ENCODE data around the gene OXSR1.

The OXSR1 gene

GRCh38 chr3:38203690-38204089 lies 38.4 kb downstream of the OXSR1 start:
- peaks cover 6 to 49% of the 10 kb centered on the region in 2 donors for H3K36me3 ChIP-seq (replicated peaks in 1 of 2; ENCODE audit: control insufficient read depth in 2 of 2, insufficient read depth in 2 of 2, low read length in 2 of 2)
- no peak overlapping the region for H3K4me3 ChIP-seq (ENCODE audit: low read length in 2 of 2)
- DNase-seq (ENCODE audit: low spot score) = no peak

GRCh38 chr3:38204599-38205471 lies 39.5 kb downstream of the OXSR1 start:
- Histone ChIP-seq H3K27me3 (ENCODE audit: control insufficient read depth in 3 of 3, insufficient read depth in 3 of 3, low read depth in 1 of 3, low read length in 3 of 3) (no peaks in the 10 kb centered on the region), H3K18ac (ENCODE audit: low read length) (no peak overlapping the region), H2AK5ac (ENCODE audit: low read depth, low read length) (no peak overlapping the region), H3K36me3 (replicated peaks in 1 of 2; ENCODE audit: control insufficient read depth in 2 of 2, insufficient read depth in 2 of 2, low read length in 2 of 2) (peaks cover 4 to 43% of the 10 kb centered on the region in 2 donors), H3K79me1 (ENCODE audit: low read depth, low read length) (no peaks in the 10 kb centered on the region), H3K4ac (ENCODE audit: low read length) (no peak overlapping the region), H3K4me3 (ENCODE audit: low read length in 2 of 2) (no peak overlapping the region), H2BK12ac (ENCODE audit: low read length) (no peak overlapping the region), H3K14ac (ENCODE audit: low read length) (no peak overlapping the region), H3K23ac (ENCODE audit: low read depth, low read length, poor library complexity) (no peak overlapping the region), H2BK5ac (ENCODE audit: low read length) (no peak overlapping the region), H3K4me1 (ENCODE audit: control insufficient read depth in 2 of 2, insufficient read depth in 1 of 2, low read depth in 1 of 2, low read length in 2 of 2) (peaks cover 0 to 4% of the 10 kb centered on the region in 2 donors), H3K9me3 (replicated peaks in 1 of 2; ENCODE audit: control insufficient read depth in 2 of 2, insufficient read depth in 1 of 2, low read depth in 1 of 2, low read length in 2 of 2) (no peaks in the 10 kb centered on the region), H4K91ac (ENCODE audit: low read depth, low read length, poor library complexity) (no peak overlapping the region), H4K8ac (ENCODE audit: low read depth, low read length) (no peak overlapping the region), H3K4me2 (ENCODE audit: insufficient read depth, low read length, poor library complexity, severe bottlenecking) (no peak overlapping the region), H2BK120ac (ENCODE audit: low read depth, low read length) (no peak overlapping the region), H3K9ac (ENCODE audit: low read depth, low read length, poor library complexity) (no peak overlapping the region), H2BK15ac (ENCODE audit: low read length) (no peak overlapping the region), H2AFZ (ENCODE audit: low read length) (no peak overlapping the region), H3K27ac (replicated peaks; ENCODE audit: low read length) (no peak overlapping the region)
- DNase-seq (ENCODE audit: low spot score) = no peak
- WGBS, 2 donors (ENCODE audit: extremely low coverage in 2 of 2, insufficient read length in 2 of 2, insufficient replicate concordance in 1 of 2) = no CpG with 5 or more reads among the region's 4 CpGs

More at GRCh38 chr3:38203690-38204089, 38.4 kb downstream of the OXSR1 start:
- Histone ChIP-seq H3K9me3 (replicated peaks in 1 of 2; ENCODE audit: control insufficient read depth in 2 of 2, insufficient read depth in 1 of 2, low read depth in 1 of 2, low read length in 2 of 2) (no peaks in the 10 kb centered on the region), H3K79me1 (ENCODE audit: low read depth, low read length) (no peaks in the 10 kb centered on the region), H3K23ac (ENCODE audit: low read depth, low read length, poor library complexity) (peak overlapping the region; percentile 39), H4K8ac (ENCODE audit: low read depth, low read length) (no peak overlapping the region), H3K18ac (ENCODE audit: low read length) (no peak overlapping the region), H2AFZ (ENCODE audit: low read length) (no peak overlapping the region), H3K4ac (ENCODE audit: low read length) (no peak overlapping the region), H2AK5ac (ENCODE audit: low read depth, low read length) (no peak overlapping the region), H2BK12ac (ENCODE audit: low read length) (no peak overlapping the region), H3K4me1 (ENCODE audit: control insufficient read depth in 2 of 2, insufficient read depth in 1 of 2, low read depth in 1 of 2, low read length in 2 of 2) (peaks cover 0 to 5% of the 10 kb centered on the region in 2 donors), H2BK15ac (ENCODE audit: low read length) (no peak overlapping the region), H3K4me2 (ENCODE audit: insufficient read depth, low read length, poor library complexity, severe bottlenecking) (no peak overlapping the region), H3K27me3 (ENCODE audit: control insufficient read depth in 3 of 3, insufficient read depth in 3 of 3, low read depth in 1 of 3, low read length in 3 of 3) (no peaks in the 10 kb centered on the region), H3K27ac (replicated peaks; ENCODE audit: low read length) (no peak overlapping the region), H3K9ac (ENCODE audit: low read depth, low read length, poor library complexity) (no peak overlapping the region), H4K91ac (ENCODE audit: low read depth, low read length, poor library complexity) (no peak overlapping the region), H2BK5ac (ENCODE audit: low read length) (no peak overlapping the region), H2BK120ac (ENCODE audit: low read depth, low read length) (no peak overlapping the region), H3K14ac (ENCODE audit: low read length) (no peak overlapping the region)
- no CpG with 5 or more reads among the region's 2 CpGs for WGBS, 2 donors (ENCODE audit: extremely low coverage in 2 of 2, insufficient read length in 2 of 2, insufficient replicate concordance in 1 of 2)

GRCh38 chr3:38205472-38205805 lies 40.1 kb downstream of the OXSR1 start:
- Histone ChIP-seq H3K18ac (ENCODE audit: low read length) (no peak overlapping the region), H3K27me3 (ENCODE audit: control insufficient read depth in 3 of 3, insufficient read depth in 3 of 3, low read depth in 1 of 3, low read length in 3 of 3) (no peaks in the 10 kb centered on the region), H3K14ac (ENCODE audit: low read length) (no peak overlapping the region), H4K8ac (ENCODE audit: low read depth, low read length) (peak overlapping the region; percentile 25), H3K4me1 (ENCODE audit: control insufficient read depth in 2 of 2, insufficient read depth in 1 of 2, low read depth in 1 of 2, low read length in 2 of 2) (peaks cover 0 to 3% of the 10 kb centered on the region in 2 donors), H3K4me2 (ENCODE audit: insufficient read depth, low read length, poor library complexity, severe bottlenecking) (no peak overlapping the region), H2AFZ (ENCODE audit: low read length) (no peak overlapping the region), H3K27ac (replicated peaks; ENCODE audit: low read length) (no peak overlapping the region), H2AK5ac (ENCODE audit: low read depth, low read length) (no peak overlapping the region), H3K9ac (ENCODE audit: low read depth, low read length, poor library complexity) (no peak overlapping the region), H2BK120ac (ENCODE audit: low read depth, low read length) (no peak overlapping the region), H3K9me3 (replicated peaks in 1 of 2; ENCODE audit: control insufficient read depth in 2 of 2, insufficient read depth in 1 of 2, low read depth in 1 of 2, low read length in 2 of 2) (no peaks in the 10 kb centered on the region), H3K4me3 (ENCODE audit: low read length in 2 of 2) (no peak overlapping the region), H2BK5ac (ENCODE audit: low read length) (no peak overlapping the region), H3K79me1 (ENCODE audit: low read depth, low read length) (peaks cover 2% of the 10 kb centered on the region), H3K36me3 (replicated peaks in 1 of 2; ENCODE audit: control insufficient read depth in 2 of 2, insufficient read depth in 2 of 2, low read length in 2 of 2) (peaks cover 2 to 42% of the 10 kb centered on the region in 2 donors), H3K4ac (ENCODE audit: low read length) (no peak overlapping the region), H2BK15ac (ENCODE audit: low read length) (no peak overlapping the region), H2BK12ac (ENCODE audit: low read length) (no peak overlapping the region), H4K91ac (ENCODE audit: low read depth, low read length, poor library complexity) (no peak overlapping the region), H3K23ac (ENCODE audit: low read depth, low read length, poor library complexity) (no peak overlapping the region)
- WGBS, 2 donors (ENCODE audit: extremely low coverage in 2 of 2, insufficient read length in 2 of 2, insufficient replicate concordance in 1 of 2) = no CpG with 5 or more reads among the region's 3 CpGs
- no peak for DNase-seq (ENCODE audit: low spot score)

DNA sequence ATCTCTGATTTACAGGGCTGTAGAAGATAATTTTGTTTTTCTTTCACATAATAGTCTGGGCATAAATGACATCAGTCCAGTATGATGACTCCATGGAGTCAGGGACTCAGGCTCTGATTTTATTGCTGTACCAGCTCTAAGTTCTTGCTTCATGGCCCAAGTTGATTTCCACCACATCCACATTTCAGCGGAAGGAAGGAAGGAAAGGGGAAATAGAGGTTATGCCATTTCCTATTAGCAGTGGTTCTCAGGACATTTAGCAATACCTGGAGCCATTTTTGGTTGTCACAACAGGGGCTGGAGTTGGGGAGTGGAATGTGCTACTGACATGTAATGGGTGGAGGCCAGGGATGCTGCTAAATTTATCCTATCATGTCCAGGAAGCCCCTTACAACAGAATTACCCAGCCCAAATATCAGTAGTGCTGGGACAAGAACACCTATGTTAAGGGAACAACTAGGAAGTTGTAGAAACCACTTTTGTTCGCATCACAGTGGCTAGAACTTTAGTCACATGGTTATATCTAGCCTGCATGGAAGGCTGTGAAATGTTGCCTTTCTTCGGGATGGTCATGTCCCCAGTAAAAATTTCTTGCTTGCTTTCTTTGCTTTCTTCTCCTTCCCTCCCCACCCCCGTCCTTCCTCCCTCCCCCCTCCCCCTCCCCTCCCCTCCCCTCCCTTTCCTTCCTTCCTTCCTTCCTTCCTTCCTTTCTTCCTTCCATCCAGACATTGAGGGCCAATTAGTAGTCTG lies 42.1 kb downstream of the OXSR1 start:
- no peak overlapping the region for H3K27ac ChIP-seq (replicated peaks; ENCODE audit: low read length)
- no peak overlapping the region for H3K9ac ChIP-seq (ENCODE audit: low read depth, low read length, poor library complexity)
- H2BK12ac ChIP-seq (ENCODE audit: low read length) = no peak overlapping the region
- no peak overlapping the region for H3K4me2 ChIP-seq (ENCODE audit: insufficient read depth, low read length, poor library complexity, severe bottlenecking)
- H3K18ac ChIP-seq (ENCODE audit: low read length) = no peak overlapping the region
- peaks cover 0 to 3% of the 10 kb centered on the region in 2 donors for H3K4me1 ChIP-seq (ENCODE audit: control insufficient read depth in 2 of 2, insufficient read depth in 1 of 2, low read depth in 1 of 2, low read length in 2 of 2)
- no CpG with 5 or more reads among the region's 4 CpGs for WGBS, 2 donors (ENCODE audit: extremely low coverage in 2 of 2, insufficient read length in 2 of 2, insufficient replicate concordance in 1 of 2)
- no peak overlapping the region for H2AK5ac ChIP-seq (ENCODE audit: low read depth, low read length)
- H2BK120ac ChIP-seq (ENCODE audit: low read depth, low read length) = no peak overlapping the region
- H4K91ac ChIP-seq (ENCODE audit: low read depth, low read length, poor library complexity) = no peak overlapping the region
- H3K79me1 ChIP-seq (ENCODE audit: low read depth, low read length) = peaks cover 2% of the 10 kb centered on the region
- peaks cover 2 to 38% of the 10 kb centered on the region in 2 donors for H3K36me3 ChIP-seq (replicated peaks in 1 of 2; ENCODE audit: control insufficient read depth in 2 of 2, insufficient read depth in 2 of 2, low read length in 2 of 2)
- H3K9me3 ChIP-seq (replicated peaks in 1 of 2; ENCODE audit: control insufficient read depth in 2 of 2, insufficient read depth in 1 of 2, low read depth in 1 of 2, low read length in 2 of 2) = no peaks in the 10 kb centered on the region
- H2BK15ac ChIP-seq (ENCODE audit: low read length) = no peak overlapping the region
- H3K4ac ChIP-seq (ENCODE audit: low read length) = no peak overlapping the region
- H3K4me3 ChIP-seq (ENCODE audit: low read length in 2 of 2) = no peak overlapping the region
- no peak overlapping the region for H3K23ac ChIP-seq (ENCODE audit: low read depth, low read length, poor library complexity)
- no peak overlapping the region for H3K14ac ChIP-seq (ENCODE audit: low read length)
- DNase-seq (ENCODE audit: low spot score) = no peak
- no peak overlapping the region for H2BK5ac ChIP-seq (ENCODE audit: low read length)
- H4K8ac ChIP-seq (ENCODE audit: low read depth, low read length) = no peak overlapping the region
- H3K27me3 ChIP-seq (ENCODE audit: control insufficient read depth in 3 of 3, insufficient read depth in 3 of 3, low read depth in 1 of 3, low read length in 3 of 3) = no peaks in the 10 kb centered on the region
- no peak overlapping the region for H2AFZ ChIP-seq (ENCODE audit: low read length)
